Amygdala (tissue), 56 donors: ENCODE results near the gene C19orf73.

Source experiments
- DNase-seq, 56 donors: peaks; one replicate each; lab custom pipeline; 2025; lab: John Stamatoyannopoulos, UW

C19orf73 gene

DNA sequence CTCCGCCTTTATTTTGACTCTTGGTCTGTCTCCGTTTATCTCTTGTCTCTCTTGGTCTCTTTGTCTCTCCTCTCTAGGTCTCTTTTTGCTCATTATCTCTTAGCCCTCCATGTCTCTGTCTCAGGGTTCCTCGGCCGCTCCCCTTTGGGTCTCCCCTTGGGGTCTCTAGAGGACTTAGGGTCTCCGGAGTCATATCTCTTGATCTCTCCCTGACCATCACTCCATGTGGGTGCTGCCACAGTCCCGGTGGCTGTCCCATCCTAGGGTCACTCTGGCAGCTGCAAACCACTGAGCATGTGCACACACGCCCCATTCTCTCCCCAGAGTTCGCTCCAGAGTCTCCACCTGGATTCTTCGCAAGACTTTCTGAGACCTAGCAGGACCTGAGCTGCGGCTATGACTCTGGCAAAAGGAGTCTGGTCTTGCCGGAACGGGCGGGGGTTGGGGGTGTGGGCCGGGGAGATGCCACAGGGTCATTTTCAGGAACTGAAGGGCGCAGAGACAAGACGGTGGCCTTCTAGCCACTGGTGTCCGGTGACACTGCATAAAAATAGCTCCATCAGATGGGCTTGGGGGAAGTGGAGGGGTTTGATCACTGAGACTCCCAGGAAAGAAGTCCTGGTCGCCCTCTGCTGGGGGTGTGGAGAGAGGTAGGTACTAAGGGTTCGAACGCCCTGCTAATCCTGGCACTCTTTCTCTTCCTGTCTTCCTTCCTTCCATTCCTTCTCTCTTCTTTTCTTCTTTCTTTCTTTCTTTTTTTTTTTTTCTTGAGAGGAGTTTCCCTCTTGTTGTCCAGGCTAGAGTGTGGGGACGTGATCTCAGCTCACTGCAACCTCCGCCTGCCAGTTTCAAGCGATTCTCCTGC, 45.2 kb downstream of the C19orf73 start:
- no peak for DNase-seq

DNA sequence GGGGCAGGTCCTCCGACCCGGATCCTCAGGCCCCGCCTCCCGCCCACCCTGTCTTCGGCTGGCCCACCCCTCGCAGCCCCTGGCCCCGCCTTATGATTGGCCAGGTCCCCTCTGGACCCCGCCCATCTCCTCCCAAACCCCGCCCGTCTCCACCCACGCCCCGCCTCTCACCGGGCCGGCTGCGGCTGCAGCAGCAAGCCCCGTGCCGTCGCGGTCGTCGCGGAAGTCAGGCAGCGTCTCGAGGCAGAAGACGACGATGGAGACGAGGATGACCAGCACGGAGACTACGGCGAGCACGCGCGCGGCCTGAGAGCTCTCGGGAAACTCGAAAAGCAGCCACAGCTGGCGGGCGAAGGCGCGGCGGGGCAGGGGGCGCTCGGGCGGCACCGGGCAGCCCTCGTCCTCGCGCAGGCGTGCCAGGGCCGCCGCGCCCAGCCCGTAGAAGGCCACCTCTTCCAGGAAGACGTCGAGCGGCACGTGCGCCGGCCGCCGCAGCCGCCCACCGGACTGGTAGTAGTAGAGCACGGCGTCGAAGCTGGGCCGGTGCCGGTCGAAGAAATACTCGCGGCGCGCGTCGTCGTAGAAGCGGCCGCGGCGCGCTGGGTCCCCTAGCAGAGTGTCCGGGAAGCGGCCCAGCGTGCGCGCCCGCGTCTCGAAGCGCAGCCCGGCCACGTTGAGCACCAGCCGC, 46.9 kb downstream of the C19orf73 start:
- DNase-seq: no peak

DNA sequence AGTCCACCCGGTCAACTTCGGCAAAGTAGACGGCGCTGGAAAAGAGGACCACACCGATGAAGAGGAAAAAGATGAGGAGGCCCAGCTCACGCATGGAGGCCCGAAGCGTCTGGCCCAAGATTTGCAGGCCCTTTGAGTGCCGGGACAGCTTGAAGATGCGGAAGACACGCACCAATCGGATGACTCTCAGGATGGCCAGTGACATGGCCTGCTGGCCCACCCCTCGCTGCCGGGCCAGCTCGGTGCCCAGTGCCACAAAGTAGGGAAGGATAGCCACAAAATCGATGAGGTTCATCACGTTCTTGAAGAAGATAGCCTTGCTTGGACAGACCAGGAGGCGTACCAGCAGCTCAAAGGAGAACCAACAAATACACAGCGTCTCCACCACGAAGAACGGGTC, 48.5 kb downstream of the C19orf73 start:
- no peak for DNase-seq

DNA sequence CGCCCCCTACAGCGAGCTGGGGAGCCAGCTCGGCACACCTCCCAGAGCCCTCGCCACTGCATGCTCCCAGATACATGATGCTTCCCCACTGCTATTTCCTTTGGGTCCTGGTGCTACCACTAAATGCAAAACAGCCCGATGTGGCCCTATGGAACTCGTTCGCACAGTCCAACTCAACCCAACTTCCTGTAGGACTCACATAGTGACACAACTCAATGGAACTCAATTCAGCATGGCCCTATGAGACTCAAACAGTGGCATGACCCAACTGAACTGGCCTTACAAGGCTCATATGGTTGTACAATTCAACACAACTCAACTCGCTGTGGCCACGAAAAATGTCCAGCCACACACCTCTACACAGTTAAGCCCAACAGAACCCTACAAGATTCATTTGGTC, 49.9 kb downstream of the C19orf73 start:
- no peak for DNase-seq
